Keratinocyte (primary cell): ENCODE measurements around the gene MYO1C. TPM values are rescaled to one million over a fixed set of nuclear protein-coding genes. Genes with fewer than 3 reads are reported as not detected.

Experiments
- DNase-seq: peaks from one replicate; pipeline ENCODE4 v3.0.0-alpha.2; 2011; ENCODE audit warnings: low read depth, missing footprints, low spot score
- FAIRE-seq: peaks from 2 replicates; lab custom pipeline; 2011; peaks lifted over from hg19 to GRCh38; lab: Jason Lieb, UNC
- H2AFZ ChIP-seq: 2 replicates; pipeline ENCODE4 v1.6.0; 2012; ENCODE audit warnings: low read length, control low read depth, inconsistent platforms; ENCODE audit not compliant: control insufficient read depth
- H3K27ac ChIP-seq: 2 replicates; pipeline ENCODE4 v1.5.1; 2011; ENCODE audit warnings: low read length; ENCODE audit not compliant: control insufficient read depth, insufficient read depth
- H3K27me3 ChIP-seq: 3 replicates; pipeline ENCODE4 v1.6.0; 2011; ENCODE audit warnings: low read length; ENCODE audit not compliant: control insufficient read depth, insufficient read depth; ENCODE audit errors: extremely low read depth
- H3K36me3 ChIP-seq, 2 experiments: 2 replicates in 1 of 2; 3 replicates in 1 of 2; pipeline ENCODE4 v1.5.1; 2011; ENCODE audit warnings: low read length in 2 of 2, mild to moderate bottlenecking in 1 of 2; ENCODE audit not compliant: control insufficient read depth in 2 of 2, insufficient read depth in 2 of 2; ENCODE audit errors: extremely low read depth in 1 of 2
- H3K4me1 ChIP-seq: 3 replicates; pipeline ENCODE4 v1.5.1; 2011; ENCODE audit warnings: low read length; ENCODE audit not compliant: control insufficient read depth, insufficient read depth; ENCODE audit errors: extremely low read depth
- H3K4me2 ChIP-seq: 3 replicates; pipeline ENCODE4 v1.6.0; 2011; ENCODE audit warnings: low read depth, low read length; ENCODE audit not compliant: control insufficient read depth, insufficient read depth; ENCODE audit errors: extremely low read depth
- H3K4me3 ChIP-seq, 3 experiments: fragments of 200-600 bp in 1 of 3; sonication (generic) in 1 of 3; 2 replicates in 2 of 3; 3 replicates in 1 of 3; pipeline ENCODE4 v1.5.1; 2011 to 2016; ENCODE audit warnings: low read length in 3 of 3, mild to moderate bottlenecking in 3 of 3, control low read depth in 2 of 3, inconsistent platforms in 1 of 3, low read depth in 1 of 3, mixed read lengths in 1 of 3, mixed run types in 1 of 3, moderate library complexity in 1 of 3; ENCODE audit not compliant: control insufficient read depth in 2 of 3, insufficient read depth in 2 of 3; ENCODE audit errors: extremely low read depth in 1 of 3
- H3K79me2 ChIP-seq: 2 replicates; pipeline ENCODE4 v1.6.0; 2012; ENCODE audit warnings: low read length; ENCODE audit not compliant: control insufficient read depth, insufficient read depth
- H3K9ac ChIP-seq: 3 replicates; pipeline ENCODE4 v1.6.0; 2011; ENCODE audit warnings: low read length; ENCODE audit not compliant: control insufficient read depth, insufficient read depth; ENCODE audit errors: extremely low read depth
- H3K9me1 ChIP-seq: 3 replicates; pipeline ENCODE4 v1.6.0; 2011; ENCODE audit warnings: low read length; ENCODE audit not compliant: control insufficient read depth, insufficient read depth; ENCODE audit errors: extremely low read depth
- H3K9me3 ChIP-seq: 2 replicates; pipeline ENCODE4 v1.5.1; 2012; ENCODE audit warnings: low read depth, low read length; ENCODE audit not compliant: control insufficient read depth
- H4K20me1 ChIP-seq: 3 replicates; pipeline ENCODE4 v1.6.0; 2011; ENCODE audit warnings: low read length; ENCODE audit not compliant: control insufficient read depth, insufficient read depth; ENCODE audit errors: extremely low read depth
- EZH2 ChIP-seq: IDR thresholded peaks from one replicate; pipeline ENCODE4 v1.6.1; 2012; ENCODE audit warnings: inconsistent platforms, mild to moderate bottlenecking, low read length, moderate library complexity
- dilution Hi-C: fragments of 300-500 bp; cut with MboI; formaldehyde crosslinking; loops from one replicate; pipeline ENCODE4 v1.7.0; 2020; ENCODE audit warnings: low sequenced_read_pairs; ENCODE audit not compliant: extremely low pct_ligation_motif_present
- polyA plus RNA-seq, 5 experiments: library from polyadenylated mRNA; depleted of rRNA in 3 of 5; stranded (reverse) in 3 of 5; stranded (forward) in 1 of 5; unstranded in 1 of 5; fragments of >200 nt; gene quantifications; 1 replicate in 1 of 5; 2 replicates in 3 of 5; 3 replicates in 1 of 5; pipeline versions ENCODE4 v1.2.1 to v1.2.3, GENCODE V29; 2011 to 2012; ENCODE audit warnings: missing spikeins in 2 of 5, low read depth in 1 of 5, low replicate concordance in 1 of 5
- TF ChIP-seq, protein P1 (sequence below), 3 experiments: IDR thresholded peaks in 1 of 3; conservative IDR thresholded peaks in 1 of 3; optimal IDR thresholded peaks in 1 of 3; 2 replicates in 2 of 3; 3 replicates in 1 of 3; pipeline versions ENCODE3 to v1.5.1; 2011; ENCODE audit warnings: low read length in 3 of 3, mild to moderate bottlenecking in 3 of 3, moderate library complexity in 2 of 3, control low read depth in 1 of 3, inconsistent platforms in 1 of 3; ENCODE audit not compliant: insufficient read depth in 2 of 3; ENCODE audit errors: extremely low read depth in 1 of 3

Gene MYO1C
- polyA plus RNA-seq, 1 donor (not counting 4 experiments of a cell fraction or from before 2014, with no cell fraction given): 101 TPM

DNA sequence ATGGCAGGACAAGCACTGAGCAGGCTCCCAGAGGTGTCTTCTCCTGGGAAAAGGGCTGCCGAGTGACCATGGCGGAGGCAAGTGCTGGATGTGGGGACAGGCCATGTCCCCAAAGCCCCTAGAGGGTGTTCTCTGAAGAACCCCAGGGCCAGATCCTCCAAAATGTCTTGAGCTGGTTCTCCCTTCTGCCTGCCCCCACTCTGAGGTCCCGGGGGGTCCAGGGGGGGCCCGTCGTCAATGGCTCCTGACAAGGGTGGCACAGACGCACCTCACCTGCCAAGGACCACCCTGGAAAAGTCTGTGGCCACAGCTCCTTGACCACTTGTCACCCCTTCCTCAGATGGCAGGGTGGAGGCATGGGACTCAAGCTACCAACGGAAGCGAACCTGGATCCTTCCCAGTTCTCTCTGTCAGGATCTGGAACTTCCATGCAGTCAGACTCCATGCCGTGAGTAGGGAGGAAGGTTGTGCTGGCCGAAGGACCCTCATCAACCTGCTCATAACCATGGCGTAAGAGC lies 2.3 kb upstream of the MYO1C start:
- Histone ChIP-seq H4K20me1 (no peaks in the 10 kb centered on the region), H3K4me1 (peaks cover 41% of the 10 kb centered on the region), H3K79me2 (peaks cover 8% of the 10 kb centered on the region), H3K4me2 (no peak overlapping the region), H3K9me1 (no peaks in the 10 kb centered on the region), H3K27ac (no peak overlapping the region), H3K27me3 (no peaks in the 10 kb centered on the region), H3K9ac (no peak overlapping the region), H2AFZ (no peak overlapping the region), H3K9me3 (no peaks in the 10 kb centered on the region), H3K36me3 (peaks cover 0 to 5% of the 10 kb centered on the region in 2 experiments), H3K4me3 (no peak overlapping the region)
- dilution Hi-C loops: no loop called here
- TF ChIP-seq, protein P1, sequence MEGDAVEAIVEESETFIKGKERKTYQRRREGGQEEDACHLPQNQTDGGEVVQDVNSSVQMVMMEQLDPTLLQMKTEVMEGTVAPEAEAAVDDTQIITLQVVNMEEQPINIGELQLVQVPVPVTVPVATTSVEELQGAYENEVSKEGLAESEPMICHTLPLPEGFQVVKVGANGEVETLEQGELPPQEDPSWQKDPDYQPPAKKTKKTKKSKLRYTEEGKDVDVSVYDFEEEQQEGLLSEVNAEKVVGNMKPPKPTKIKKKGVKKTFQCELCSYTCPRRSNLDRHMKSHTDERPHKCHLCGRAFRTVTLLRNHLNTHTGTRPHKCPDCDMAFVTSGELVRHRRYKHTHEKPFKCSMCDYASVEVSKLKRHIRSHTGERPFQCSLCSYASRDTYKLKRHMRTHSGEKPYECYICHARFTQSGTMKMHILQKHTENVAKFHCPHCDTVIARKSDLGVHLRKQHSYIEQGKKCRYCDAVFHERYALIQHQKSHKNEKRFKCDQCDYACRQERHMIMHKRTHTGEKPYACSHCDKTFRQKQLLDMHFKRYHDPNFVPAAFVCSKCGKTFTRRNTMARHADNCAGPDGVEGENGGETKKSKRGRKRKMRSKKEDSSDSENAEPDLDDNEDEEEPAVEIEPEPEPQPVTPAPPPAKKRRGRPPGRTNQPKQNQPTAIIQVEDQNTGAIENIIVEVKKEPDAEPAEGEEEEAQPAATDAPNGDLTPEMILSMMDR (optimal IDR thresholded peaks at IDR 0.05 in 1 of 3, IDR thresholded peaks at IDR 0.05 in 1 of 3, conservative IDR thresholded peaks at IDR 0.05 in 1 of 3; ENCODE audit: extremely low read depth in 1 of 3, insufficient read depth in 2 of 3, low read length in 3 of 3): no peak
- TF ChIP-seq EZH2: no peak
- FAIRE-seq (no peak), DNase-seq (no peak)

DNA sequence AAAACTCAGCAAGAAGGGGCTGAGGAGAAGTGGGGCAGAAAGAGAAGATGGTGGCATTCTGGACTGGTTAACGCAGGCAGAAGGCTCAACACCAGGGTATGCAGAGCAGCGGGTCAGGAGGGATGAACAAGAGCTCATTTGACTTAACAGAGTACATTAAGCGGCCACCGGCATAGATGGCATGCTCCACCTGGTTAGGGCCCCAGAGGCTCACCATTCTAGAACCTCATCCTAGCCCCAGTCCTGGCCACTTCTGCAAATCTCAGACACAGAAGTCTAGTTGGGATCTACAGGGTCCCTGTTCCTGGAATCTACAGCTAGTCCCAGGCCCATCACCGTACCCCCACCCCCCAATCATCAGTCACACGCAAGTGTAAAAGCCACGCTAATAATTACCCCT lies 1.7 kb upstream of the MYO1C start:
- Histone ChIP-seq H2AFZ (no peak overlapping the region), H4K20me1 (no peaks in the 10 kb centered on the region), H3K79me2 (peaks cover 11% of the 10 kb centered on the region), H3K4me1 (peaks cover 41% of the 10 kb centered on the region), H3K9me1 (no peaks in the 10 kb centered on the region), H3K36me3 (peaks cover 0 to 5% of the 10 kb centered on the region in 2 experiments), H3K4me3 (no peak overlapping the region), H3K27me3 (no peaks in the 10 kb centered on the region), H3K9me3 (no peaks in the 10 kb centered on the region), H3K9ac (no peak overlapping the region), H3K4me2 (no peak overlapping the region), H3K27ac (no peak overlapping the region)
- FAIRE-seq (no peak), DNase-seq (no peak)
- dilution Hi-C loops: no loop called here
- no peak for TF ChIP-seq EZH2
- TF ChIP-seq, protein P1 (optimal IDR thresholded peaks at IDR 0.05 in 1 of 3, IDR thresholded peaks at IDR 0.05 in 1 of 3, conservative IDR thresholded peaks at IDR 0.05 in 1 of 3; ENCODE audit: extremely low read depth in 1 of 3, insufficient read depth in 2 of 3, low read length in 3 of 3): no peak
